ENCODE measurements around the gene TBK1. TPM values are rescaled to one million over a fixed set of nuclear protein-coding genes. Genes with fewer than 3 reads are reported as not detected.

The TBK1 gene
- total and polyA plus RNA-seq, 2 of the 4 experiments (the other 2 are of a cell fraction): 9.9 to 11.6 TPM

DNA sequence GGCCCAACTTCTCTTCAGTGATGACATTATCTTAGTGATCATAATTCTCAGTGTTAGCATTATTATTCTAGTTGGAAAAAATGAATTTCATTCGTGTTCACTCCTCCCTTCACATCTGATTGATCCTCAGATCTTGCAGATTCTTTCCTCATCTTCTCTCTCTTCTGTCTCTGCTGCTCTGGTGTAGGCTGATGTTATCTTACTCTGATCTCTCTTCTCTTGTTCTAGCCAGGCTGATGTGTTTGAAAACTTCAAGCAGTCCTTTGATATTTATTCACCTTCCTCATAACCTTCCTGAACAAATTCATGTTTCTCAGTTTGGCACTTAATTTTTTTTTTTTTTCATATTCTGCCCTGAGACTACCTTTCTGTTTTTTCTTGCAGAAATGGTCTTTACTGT is 5.6 kb upstream of the TBK1 start:
- Histone ChIP-seq H4K20me1 (ENCODE audit: insufficient read depth, low read length) (peaks cover 9% of the 10 kb centered on the region), H3K27ac (ENCODE audit: insufficient read depth, low read length) (no peak overlapping the region), H2AFZ (replicated peaks; ENCODE audit: low read length, poor library complexity) (no peak overlapping the region), H2AK5ac (ENCODE audit: low read depth, low read length) (no peak overlapping the region), H3K4me1 (ENCODE audit: control insufficient read depth, insufficient read depth, low read length) (peaks cover 4% of the 10 kb centered on the region; the same call in 1 of the 2 replicates), H3K27me3 (ENCODE audit: control insufficient read depth, insufficient read depth, low read length) (no peaks in the 10 kb centered on the region), H2BK20ac (ENCODE audit: low read depth, low read length) (no peak overlapping the region), H3K36me3 (ENCODE audit: control insufficient read depth, insufficient read depth, low read length) (peaks cover 39% of the 10 kb centered on the region), H4K5ac (ENCODE audit: low read depth, low read length) (no peak overlapping the region), H3K4me2 (ENCODE audit: low read depth, low read length) (no peak overlapping the region), H4K91ac (ENCODE audit: insufficient read depth, low read depth, low read length) (no peak overlapping the region), H2AK9ac (replicated peaks; ENCODE audit: low read depth, low read length, poor library complexity) (no peak overlapping the region), H4K8ac (ENCODE audit: low read depth in 2 of 2, low read length in 2 of 2) (no peak overlapping the region), H3K14ac (replicated peaks; ENCODE audit: low read depth, low read length) (no peak overlapping the region), H2BK5ac (ENCODE audit: low read depth, low read length, poor library complexity, severe bottlenecking) (no peak overlapping the region), H3K4me3 (ENCODE audit: insufficient read depth, low read depth, low read length) (no peak overlapping the region), H3K9ac (ENCODE audit: low read depth, low read length) (no peak overlapping the region), H3K18ac (ENCODE audit: low read depth, low read length) (no peak overlapping the region), H3K79me1 (ENCODE audit: low read depth in 1 of 2, low read length in 2 of 2) (peaks cover 4 to 27% of the 10 kb centered on the region in 2 experiments; a peak in 3 of 4 replicates), H3K9me3 (ENCODE audit: control insufficient read depth, insufficient read depth, low read length) (no peaks in the 10 kb centered on the region), H3K4ac (ENCODE audit: low read depth, low read length) (no peak overlapping the region), H2BK120ac (ENCODE audit: low read depth, low read length) (no peak overlapping the region), H3K9me1 (ENCODE audit: insufficient read depth, low read length) (no peaks in the 10 kb centered on the region), H3K56ac (ENCODE audit: extremely low read depth, insufficient read depth, low read length) (no peak overlapping the region), H2BK15ac (ENCODE audit: low read depth, low read length) (no peak overlapping the region), H3K23ac (ENCODE audit: low read depth, low read length) (no peak overlapping the region)
- dilution Hi-C loops (cut with HindIII; ENCODE audit: low sequenced_read_pairs, unreplicated experiment) (no loop called here), intact Hi-C loops (cut with micrococcal nuclease) (loop anchor here (5.0 kb wide), 1 partner anchor 34 kb away; no protein-coding TSS in a partner anchor), in situ Hi-C loops (cut with MboI; ENCODE audit: low sequenced_read_pairs) (loop anchor here (5.0 kb wide), 1 partner anchor 34 kb away; no protein-coding TSS in a partner anchor)
- ChIA-PET CTCF (interaction anchor here (0.7 kb wide), 1 partner anchor 251 kb away, joined by 3 read pairs; no protein-coding TSS in a partner anchor), POLR2A (ENCODE audit: unreplicated experiment) (no interaction called here)
- no CpG with 5 or more reads among the region's 1 CpG for WGBS, 2 experiments (ENCODE audit: extremely low coverage in 2 of 2, insufficient read length in 1 of 2)
- BruUV-seq (replicated peaks): no TSS peak
- ATAC-seq (ENCODE audit: low read depth) (no peak), DNase-seq (no peak)
- no peak for TF ChIP-seq FOS (IDR thresholded peaks at IDR 0.05; ENCODE audit: low read depth, low read length)
- no peak for TF ChIP-seq RAD21 (IDR thresholded peaks at IDR 0.05; ENCODE audit: low read length)
- no peak for TF ChIP-seq BHLHE40 (IDR thresholded peaks at IDR 0.05; ENCODE audit: low read depth, low read length)
- TF ChIP-seq, protein P1, sequence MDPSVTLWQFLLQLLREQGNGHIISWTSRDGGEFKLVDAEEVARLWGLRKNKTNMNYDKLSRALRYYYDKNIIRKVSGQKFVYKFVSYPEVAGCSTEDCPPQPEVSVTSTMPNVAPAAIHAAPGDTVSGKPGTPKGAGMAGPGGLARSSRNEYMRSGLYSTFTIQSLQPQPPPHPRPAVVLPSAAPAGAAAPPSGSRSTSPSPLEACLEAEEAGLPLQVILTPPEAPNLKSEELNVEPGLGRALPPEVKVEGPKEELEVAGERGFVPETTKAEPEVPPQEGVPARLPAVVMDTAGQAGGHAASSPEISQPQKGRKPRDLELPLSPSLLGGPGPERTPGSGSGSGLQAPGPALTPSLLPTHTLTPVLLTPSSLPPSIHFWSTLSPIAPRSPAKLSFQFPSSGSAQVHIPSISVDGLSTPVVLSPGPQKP (IDR thresholded peaks at IDR 0.05; ENCODE audit: borderline replicate concordance, low read depth, low read length): no peak
- no peak for TF ChIP-seq RCOR1 (IDR thresholded peaks at IDR 0.05; ENCODE audit: insufficient replicate concordance, low read length)
- TF ChIP-seq, protein P2, sequence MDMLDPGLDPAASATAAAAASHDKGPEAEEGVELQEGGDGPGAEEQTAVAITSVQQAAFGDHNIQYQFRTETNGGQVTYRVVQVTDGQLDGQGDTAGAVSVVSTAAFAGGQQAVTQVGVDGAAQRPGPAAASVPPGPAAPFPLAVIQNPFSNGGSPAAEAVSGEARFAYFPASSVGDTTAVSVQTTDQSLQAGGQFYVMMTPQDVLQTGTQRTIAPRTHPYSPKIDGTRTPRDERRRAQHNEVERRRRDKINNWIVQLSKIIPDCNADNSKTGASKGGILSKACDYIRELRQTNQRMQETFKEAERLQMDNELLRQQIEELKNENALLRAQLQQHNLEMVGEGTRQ (IDR thresholded peaks at IDR 0.05; ENCODE audit: low read depth, low read length): no peak

Data from IMR-90 (cell line).